CD4-positive, alpha-beta T cell treated with Interferon gamma for 1 hour (primary cell): ENCODE data around the gene ISCA2.

ENCODE experiments used
- DNase-seq: peaks from one replicate; pipeline ENCODE4 v3.0.0-alpha.2; 2020

Gene ISCA2

GRCh38 chr14:74509587-74510222 is 16.1 kb downstream of the ISCA2 start:
- no peak for DNase-seq

GRCh38 chr14:74510223-74510931 is 16.8 kb downstream of the ISCA2 start:
- DNase-seq: no peak

GRCh38 chr14:74510959-74511409 is 17.4 kb downstream of the ISCA2 start:
- DNase-seq: no peak

GRCh38 chr14:74511966-74512830 is 18.6 kb downstream of the ISCA2 start:
- DNase-seq: no peak

GRCh38 chr14:74514471-74514941 is 20.9 kb downstream of the ISCA2 start:
- DNase-seq: no peak

GRCh38 chr14:74515891-74516412 is 22.4 kb downstream of the ISCA2 start:
- DNase-seq: no peak

- no peak for DNase-seq
Measured at GRCh38 chr14:74516451-74517160, 23.0 kb downstream of the ISCA2 start.

GRCh38 chr14:74517731-74518130 is 24.2 kb downstream of the ISCA2 start:
- no peak for DNase-seq

GRCh38 chr14:74518221-74518620 is 24.7 kb downstream of the ISCA2 start:
- no peak for DNase-seq

GRCh38 chr14:74519316-74520074 is 25.9 kb downstream of the ISCA2 start:
- DNase-seq: no peak

- no peak for DNase-seq
Measured at GRCh38 chr14:74521756-74522155, 28.2 kb downstream of the ISCA2 start.

GRCh38 chr14:74522740-74523139 is 29.2 kb downstream of the ISCA2 start:
- DNase-seq: no peak

- DNase-seq: no peak
Measured at GRCh38 chr14:74524076-74524811, 30.7 kb downstream of the ISCA2 start.

- no peak for DNase-seq
Measured at GRCh38 chr14:74524812-74525135, 31.2 kb downstream of the ISCA2 start.

GRCh38 chr14:74525361-74525851 is 31.8 kb downstream of the ISCA2 start:
- no peak for DNase-seq

- DNase-seq: no peak
Measured at GRCh38 chr14:74526854-74527585, 33.5 kb downstream of the ISCA2 start.

GRCh38 chr14:74527736-74528280 is 34.2 kb downstream of the ISCA2 start:
- DNase-seq: no peak

GRCh38 chr14:74528406-74528805 is 34.8 kb downstream of the ISCA2 start:
- no peak for DNase-seq

- no peak for DNase-seq
Measured at GRCh38 chr14:74528886-74529285, 35.3 kb downstream of the ISCA2 start.

- DNase-seq: no peak
Measured at GRCh38 chr14:74531006-74531405, 37.4 kb downstream of the ISCA2 start.
